HCEC 1CT (cell line): ENCODE results near the gene TRNP1.
A peak's percentile ranks its signal among the peaks of the same experiment; 100 is the strongest.

ENCODE experiments used
- DNase-seq: peaks from one replicate; pipeline ENCODE4 v3.0.0-alpha.2; 2017

TRNP1 gene

GRCh38 chr1:27003745-27004470 is 10.4 kb downstream of the TRNP1 start:
- no peak for DNase-seq

GRCh38 chr1:27004471-27005165 is 11.1 kb downstream of the TRNP1 start:
- peak; percentile 32 for DNase-seq

- DNase-seq = no peak
Measured at GRCh38 chr1:27005166-27005530, 11.7 kb downstream of the TRNP1 start.

- no peak for DNase-seq
Measured at GRCh38 chr1:27005648-27006496, 12.4 kb downstream of the TRNP1 start.

GRCh38 chr1:27006683-27007082 is 13.2 kb downstream of the TRNP1 start:
- DNase-seq = no peak

GRCh38 chr1:27007909-27008582 is 14.6 kb downstream of the TRNP1 start:
- no peak for DNase-seq

GRCh38 chr1:27009601-27010197 is 16.2 kb downstream of the TRNP1 start:
- DNase-seq = no peak

GRCh38 chr1:27010226-27010994 is 16.9 kb downstream of the TRNP1 start:
- DNase-seq = no peak

- DNase-seq = peak; percentile 80
Measured at GRCh38 chr1:27011058-27011764, 17.7 kb downstream of the TRNP1 start.

- DNase-seq = no peak
Measured at GRCh38 chr1:27011976-27012563, 18.6 kb downstream of the TRNP1 start.

GRCh38 chr1:27015260-27015659 is 21.8 kb downstream of the TRNP1 start:
- DNase-seq = no peak

- DNase-seq = no peak
Measured at GRCh38 chr1:27016376-27016775, 22.9 kb downstream of the TRNP1 start.

- no peak for DNase-seq
Measured at GRCh38 chr1:27017207-27017606, 23.7 kb downstream of the TRNP1 start.

GRCh38 chr1:27018316-27018715 is 24.8 kb downstream of the TRNP1 start:
- DNase-seq = no peak

GRCh38 chr1:27021354-27022031 is 28.0 kb downstream of the TRNP1 start:
- DNase-seq = no peak

- DNase-seq = no peak
Measured at GRCh38 chr1:27025718-27026117, 32.2 kb downstream of the TRNP1 start.

GRCh38 chr1:27026621-27027574 is 33.4 kb downstream of the TRNP1 start:
- DNase-seq = peak; percentile 58

- DNase-seq = no peak
Measured at GRCh38 chr1:27027575-27028250, 34.2 kb downstream of the TRNP1 start.
